Lower lobe of right lung (tissue), 2 donors: Measurements from ENCODE around the gene TRPC3. TPM values are rescaled to one million over a fixed set of nuclear protein-coding genes. Genes with fewer than 3 reads are reported as not detected.

Source experiments
- ATAC-seq, 2 donors: fragments of 200-7000 bp; cut with Tn5 transposase; one replicate each; pipeline ENCODE4 v1.9.1; 2020 to 2022; ENCODE audit warnings: mild to moderate bottlenecking in 2 of 2, moderate library complexity in 2 of 2
- DNase-seq: peaks from one replicate; pipeline ENCODE4 v3.0.0-alpha.2; 2020
- H3K27ac ChIP-seq: fragments of 200-600 bp; one replicate; pipeline ENCODE4 v1.8.0; 2022
- H3K27me3 ChIP-seq: fragments of 200-600 bp; one replicate; pipeline ENCODE4 v1.8.0; 2022; ENCODE audit warnings: low read depth
- H3K36me3 ChIP-seq: fragments of 200-600 bp; one replicate; pipeline ENCODE4 v1.8.0; 2022; ENCODE audit warnings: mild to moderate bottlenecking
- H3K4me1 ChIP-seq: fragments of 200-600 bp; one replicate; pipeline ENCODE4 v1.8.0; 2022
- H3K4me3 ChIP-seq: fragments of 200-600 bp; one replicate; pipeline ENCODE4 v1.8.0; 2022; ENCODE audit warnings: mild to moderate bottlenecking
- H3K9me3 ChIP-seq: fragments of 200-600 bp; one replicate; pipeline ENCODE4 v1.8.0; 2022
- intact Hi-C: fragments of 100-400 bp; cut with DNase I; formaldehyde crosslinking; loops from one replicate; pipeline ENCODE4 v1.11.0; 2022
- total RNA-seq: library from RNA; stranded (reverse); fragmentation: NEBNext Ultra II Directional; extraction: Animal tissue kit (Norgen Biotek cat#: 25700); gene quantifications from one replicate; pipeline ENCODE4 v1.2.1, GENCODE V29; 2021
- TF ChIP-seq, protein P1 (sequence below): fragments of 200-600 bp; IDR thresholded peaks from one replicate; pipeline ENCODE4 v1.8.0; 2022; ENCODE audit warnings: antibody characterized with exemption, mild to moderate bottlenecking
- donor health status: DM: no; HTN: yes; CAD: no; lungs with severe emphysema.

Gene TRPC3
- total RNA-seq, 1 donor from 2014 or later, result 1.7 TPM

DNA sequence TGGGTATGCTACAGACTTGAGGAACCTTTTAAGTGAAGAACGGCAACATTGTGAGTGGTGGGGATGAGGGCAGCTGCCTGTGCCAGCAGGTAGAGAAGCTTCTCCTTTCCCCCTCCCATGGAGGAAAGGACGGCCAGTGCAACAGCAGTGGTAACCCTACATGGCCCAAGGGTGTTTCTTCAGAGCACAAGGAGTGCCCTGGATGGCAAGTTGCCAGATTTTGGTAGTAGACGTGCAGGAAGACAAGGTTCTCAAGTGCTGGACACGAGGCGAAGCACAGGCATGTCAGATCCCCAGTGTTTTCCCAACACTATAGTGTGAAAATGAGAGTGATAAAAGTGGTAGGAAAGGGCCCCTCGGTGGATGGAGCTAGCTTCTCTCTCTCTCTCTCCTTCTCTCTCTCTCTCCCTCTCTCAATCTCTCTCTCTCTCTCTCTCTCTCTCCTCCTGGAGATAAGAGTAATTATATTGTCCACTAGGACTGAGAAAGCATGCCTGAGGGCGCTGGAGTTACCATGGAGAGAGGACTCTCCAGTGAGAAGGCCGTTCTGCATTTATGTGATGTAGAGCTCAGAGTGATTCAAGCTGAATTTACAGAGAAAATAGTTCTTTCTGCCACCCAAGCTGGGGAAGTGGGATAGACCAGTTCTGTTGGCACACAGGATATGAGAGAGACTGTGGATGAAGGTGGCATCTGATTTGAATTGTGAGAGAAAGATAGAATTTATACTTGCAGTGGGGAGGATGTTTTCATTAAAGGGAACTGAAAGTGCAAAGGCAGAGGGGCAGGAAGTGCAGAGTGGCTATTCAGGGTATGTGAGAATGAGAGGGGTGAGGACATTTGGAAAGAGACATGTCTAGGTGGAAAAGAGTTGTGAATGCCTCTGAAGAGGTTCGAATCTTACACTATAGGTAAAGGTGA, 25.7 kb upstream of the TRPC3 start:
- intact Hi-C loops, result no loop called here
- Histone ChIP-seq H3K36me3 (no peaks in the 10 kb centered on the region), H3K4me1 (no peaks in the 10 kb centered on the region), H3K9me3 (no peaks in the 10 kb centered on the region), H3K27me3 (no peaks in the 10 kb centered on the region), H3K27ac (no peak overlapping the region), H3K4me3 (no peak overlapping the region)
- ATAC-seq, result peak in 1 of 2 donors; percentile 47
- TF ChIP-seq, protein P1, sequence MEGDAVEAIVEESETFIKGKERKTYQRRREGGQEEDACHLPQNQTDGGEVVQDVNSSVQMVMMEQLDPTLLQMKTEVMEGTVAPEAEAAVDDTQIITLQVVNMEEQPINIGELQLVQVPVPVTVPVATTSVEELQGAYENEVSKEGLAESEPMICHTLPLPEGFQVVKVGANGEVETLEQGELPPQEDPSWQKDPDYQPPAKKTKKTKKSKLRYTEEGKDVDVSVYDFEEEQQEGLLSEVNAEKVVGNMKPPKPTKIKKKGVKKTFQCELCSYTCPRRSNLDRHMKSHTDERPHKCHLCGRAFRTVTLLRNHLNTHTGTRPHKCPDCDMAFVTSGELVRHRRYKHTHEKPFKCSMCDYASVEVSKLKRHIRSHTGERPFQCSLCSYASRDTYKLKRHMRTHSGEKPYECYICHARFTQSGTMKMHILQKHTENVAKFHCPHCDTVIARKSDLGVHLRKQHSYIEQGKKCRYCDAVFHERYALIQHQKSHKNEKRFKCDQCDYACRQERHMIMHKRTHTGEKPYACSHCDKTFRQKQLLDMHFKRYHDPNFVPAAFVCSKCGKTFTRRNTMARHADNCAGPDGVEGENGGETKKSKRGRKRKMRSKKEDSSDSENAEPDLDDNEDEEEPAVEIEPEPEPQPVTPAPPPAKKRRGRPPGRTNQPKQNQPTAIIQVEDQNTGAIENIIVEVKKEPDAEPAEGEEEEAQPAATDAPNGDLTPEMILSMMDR, result no peak
- DNase-seq, result no peak

DNA sequence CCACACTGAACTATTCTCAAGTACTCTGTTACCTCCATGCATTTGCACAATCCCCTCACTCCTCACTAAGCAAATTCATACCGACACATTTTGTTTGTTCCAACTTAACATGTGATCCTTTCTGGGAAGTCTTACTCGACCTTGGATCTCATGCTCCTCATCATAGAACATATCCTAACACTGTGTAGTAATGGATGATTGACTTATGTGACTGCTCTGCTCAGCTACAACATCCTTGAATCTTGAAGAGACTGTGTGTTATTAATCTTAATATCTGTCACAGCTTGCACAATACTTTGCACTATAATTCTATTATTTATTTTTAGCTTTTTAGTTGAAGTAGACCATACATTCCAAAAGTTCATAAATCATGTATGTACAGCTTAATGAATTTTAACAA, 23.9 kb upstream of the TRPC3 start:
- TF ChIP-seq, protein P1, result no peak
- ATAC-seq, result no peak
- intact Hi-C loops, result no loop called here

DNA sequence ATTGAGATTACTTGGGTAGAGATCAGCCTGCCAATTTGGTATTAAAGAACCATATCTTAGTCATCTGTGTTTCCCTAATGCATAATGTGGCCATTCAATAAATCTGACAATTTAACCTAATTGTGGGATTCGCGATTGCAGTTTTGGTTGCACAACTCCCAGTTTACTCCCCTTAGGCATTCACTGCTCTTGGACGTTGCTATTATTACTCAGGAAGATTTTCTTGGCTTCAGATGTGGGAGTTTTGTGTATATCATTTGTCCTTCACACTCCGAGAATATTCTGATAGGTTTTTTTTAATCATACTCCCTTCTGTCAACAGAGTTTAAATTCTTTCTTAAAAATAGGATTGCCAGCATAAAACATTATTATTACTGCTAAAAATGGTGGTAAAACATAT, 22.0 kb upstream of the TRPC3 start:
- Histone ChIP-seq H3K36me3 (no peaks in the 10 kb centered on the region), H3K9me3 (no peaks in the 10 kb centered on the region), H3K4me1 (no peaks in the 10 kb centered on the region), H3K27me3 (no peaks in the 10 kb centered on the region), H3K4me3 (no peak overlapping the region), H3K27ac (no peak overlapping the region)
- no peak for ATAC-seq
- TF ChIP-seq, protein P1, result no peak
- intact Hi-C loops, result no loop called here
- no peak for DNase-seq

More for the DNA sequence above, 23.9 kb upstream of the TRPC3 start:
- Histone ChIP-seq H3K27me3 (no peaks in the 10 kb centered on the region), H3K36me3 (no peaks in the 10 kb centered on the region), H3K9me3 (no peaks in the 10 kb centered on the region), H3K27ac (no peak overlapping the region), H3K4me3 (no peak overlapping the region), H3K4me1 (no peaks in the 10 kb centered on the region)
- DNase-seq, result no peak

DNA sequence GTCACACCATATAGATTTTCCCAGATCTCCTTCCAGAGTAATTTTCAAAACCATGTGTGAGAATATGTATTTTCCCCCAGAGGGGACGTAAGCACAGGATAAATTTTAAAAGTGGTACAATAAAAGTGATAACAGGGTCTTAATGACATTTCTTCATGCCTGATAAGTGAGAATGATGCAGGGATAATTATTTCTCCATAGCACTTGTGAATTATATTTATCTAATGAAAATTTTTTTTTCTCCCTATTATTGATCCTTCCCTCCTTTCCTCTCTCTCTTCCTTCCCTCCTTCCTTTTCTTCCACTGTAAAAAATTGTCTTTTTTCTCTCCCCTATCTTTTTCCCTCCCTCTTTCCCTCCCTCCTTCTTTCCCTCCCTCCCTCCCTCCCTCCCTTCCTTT, 17.0 kb upstream of the TRPC3 start:
- DNase-seq, result no peak
- no peak for ATAC-seq
- H3K4me3 ChIP-seq, result no peak overlapping the region
- TF ChIP-seq, protein P1, result no peak
- H3K27me3 ChIP-seq, result no peaks in the 10 kb centered on the region
- intact Hi-C loops, result no loop called here
- H3K4me1 ChIP-seq, result no peaks in the 10 kb centered on the region
- H3K9me3 ChIP-seq, result no peaks in the 10 kb centered on the region
- no peaks in the 10 kb centered on the region for H3K36me3 ChIP-seq
- no peak overlapping the region for H3K27ac ChIP-seq

DNA sequence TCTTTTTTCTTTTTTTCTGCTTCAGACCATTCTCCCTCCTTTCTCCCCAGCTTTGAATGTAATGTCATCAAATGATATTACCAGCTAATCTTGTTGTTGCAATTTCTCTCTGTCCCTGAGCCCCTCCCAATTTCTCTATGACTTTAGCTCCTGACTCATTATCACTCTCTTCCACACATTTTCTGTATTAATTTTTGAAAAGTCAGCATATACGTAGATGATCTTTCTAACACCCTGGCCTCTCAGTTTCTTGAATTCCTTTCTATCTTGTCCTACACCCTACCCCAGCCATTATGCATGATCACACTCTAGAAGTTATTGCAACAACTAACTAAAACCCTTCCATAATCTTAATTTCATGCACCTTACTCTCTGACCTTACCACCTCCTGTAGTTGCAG, 13.1 kb upstream of the TRPC3 start:
- no peaks in the 10 kb centered on the region for H3K9me3 ChIP-seq
- H3K4me1 ChIP-seq, result no peaks in the 10 kb centered on the region
- TF ChIP-seq, protein P1, result no peak
- no peak overlapping the region for H3K4me3 ChIP-seq
- H3K27ac ChIP-seq, result no peak overlapping the region
- intact Hi-C loops, result no loop called here
- no peak for ATAC-seq
- no peaks in the 10 kb centered on the region for H3K36me3 ChIP-seq
- no peaks in the 10 kb centered on the region for H3K27me3 ChIP-seq
- DNase-seq, result no peak
